Activated effector memory CD4-positive, alpha-beta T cell treated with anti-CD3 and anti-CD28 coated beads, Interleukin-2, amount 50 U/mL, for 16 hours (primary cell): ENCODE results near the gene CREB5.

Experiments used
- DNase-seq: peaks from one replicate; pipeline ENCODE4 v3.0.0-alpha.2; 2020

Gene CREB5

DNA sequence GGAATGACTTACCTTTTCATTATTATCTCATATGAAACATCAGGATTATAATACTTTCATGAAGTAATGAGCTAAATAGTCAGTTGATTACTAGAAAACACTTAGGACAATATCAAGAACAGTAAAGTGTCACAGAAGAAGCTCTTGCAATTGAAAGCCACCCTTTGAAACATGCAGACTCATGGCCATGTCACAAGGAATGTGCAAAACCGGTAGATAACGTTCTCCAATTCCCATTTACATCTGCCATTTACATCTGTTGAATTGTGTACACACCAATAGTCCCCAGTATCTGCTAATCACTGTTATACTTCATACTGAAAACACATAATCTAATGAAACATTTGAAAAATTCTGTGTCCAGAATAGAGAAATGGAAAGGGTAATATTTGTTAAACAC, 237.5 kb downstream of the CREB5 start:
- DNase-seq = no peak

GRCh38 chr7:28654110-28654509, 241.8 kb downstream of the CREB5 start:
- DNase-seq = no peak

DNA sequence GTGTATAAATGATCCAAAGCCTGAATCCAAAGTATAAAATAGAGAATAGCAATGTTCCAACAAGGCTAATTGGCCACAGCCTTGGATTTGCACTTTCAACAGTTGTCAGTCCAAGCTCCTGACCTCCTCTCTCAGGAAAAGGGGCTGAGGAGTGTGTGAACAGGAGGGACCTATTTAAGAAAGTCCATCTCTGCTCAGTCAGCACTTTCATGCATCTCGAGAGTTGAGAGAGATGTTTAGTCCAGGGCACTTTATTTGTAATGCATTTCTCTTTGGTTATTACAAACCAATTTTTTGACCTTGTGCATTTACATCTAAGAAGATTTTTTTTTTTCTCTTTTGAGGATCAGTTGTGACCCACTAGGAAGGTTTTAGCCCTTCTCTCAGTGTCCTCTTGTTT, 244.2 kb downstream of the CREB5 start:
- DNase-seq = no peak

DNA sequence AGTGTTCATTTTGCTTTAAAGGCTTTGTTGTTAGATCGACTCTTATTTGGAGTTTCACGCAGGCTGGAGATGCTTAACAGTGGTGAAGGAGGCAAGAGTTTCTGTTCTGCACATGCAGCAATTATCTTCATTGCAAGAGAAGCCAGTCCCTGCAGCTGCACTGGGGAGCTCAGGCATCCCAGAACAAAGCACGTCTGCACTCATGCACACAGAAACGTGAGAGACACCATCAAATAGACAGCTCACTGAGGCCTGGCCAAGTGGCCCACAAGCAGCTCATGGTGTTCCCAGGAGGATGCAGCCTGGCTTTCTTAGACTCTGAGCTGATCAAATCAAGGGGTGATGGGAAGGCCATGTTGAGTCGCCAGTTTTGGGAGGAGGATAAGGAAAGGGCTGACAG, 246.1 kb downstream of the CREB5 start:
- DNase-seq = no peak

DNA sequence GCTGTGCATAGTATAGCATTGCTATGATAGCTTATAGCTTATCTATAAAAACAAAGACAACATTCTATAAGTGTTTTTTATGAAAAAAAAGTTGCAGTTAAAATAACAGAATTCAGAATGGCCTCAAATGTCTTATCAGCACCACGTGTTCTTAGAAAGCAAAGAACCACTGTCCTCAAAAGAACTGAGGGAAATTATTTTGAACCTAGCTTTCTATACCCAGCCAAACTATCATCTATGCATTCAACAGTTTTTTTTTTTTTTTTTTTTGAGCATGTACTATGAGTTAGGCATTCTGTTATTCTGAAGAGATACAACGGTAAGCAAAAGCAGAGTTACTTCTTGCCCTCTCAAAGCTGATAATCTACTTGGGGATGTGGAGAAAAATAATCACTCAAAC, 247.8 kb downstream of the CREB5 start:
- no peak for DNase-seq

GRCh38 chr7:28661826-28662595, 249.7 kb downstream of the CREB5 start:
- no peak for DNase-seq

GRCh38 chr7:28666154-28666553, 253.8 kb downstream of the CREB5 start:
- DNase-seq = no peak

GRCh38 chr7:28668085-28668484, 255.8 kb downstream of the CREB5 start:
- DNase-seq = no peak

- no peak for DNase-seq
These were observed 257.0 kb downstream of the CREB5 start for GRCh38 chr7:28669330-28669729.

DNA sequence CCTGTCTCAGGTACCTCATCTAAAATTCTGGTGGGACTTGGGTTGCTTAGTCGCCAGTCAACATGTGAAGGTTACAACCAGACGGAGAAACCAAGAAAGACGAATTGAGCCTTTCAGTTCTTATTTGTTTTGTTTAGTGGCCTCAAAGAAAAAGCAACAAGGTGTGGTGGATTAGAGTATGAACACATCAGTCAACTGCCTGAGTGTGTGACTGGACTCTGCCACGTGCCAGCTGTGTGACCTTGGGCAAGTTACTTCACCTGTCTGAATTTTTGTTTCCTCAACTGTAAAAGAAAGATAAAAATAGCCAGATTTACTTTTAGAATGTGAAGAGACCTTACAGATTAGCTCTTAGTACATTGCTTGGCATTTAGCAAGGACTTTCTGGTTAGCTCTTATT, 259.2 kb downstream of the CREB5 start:
- no peak for DNase-seq

GRCh38 chr7:28672397-28672797, 260.1 kb downstream of the CREB5 start:
- DNase-seq = no peak

DNA sequence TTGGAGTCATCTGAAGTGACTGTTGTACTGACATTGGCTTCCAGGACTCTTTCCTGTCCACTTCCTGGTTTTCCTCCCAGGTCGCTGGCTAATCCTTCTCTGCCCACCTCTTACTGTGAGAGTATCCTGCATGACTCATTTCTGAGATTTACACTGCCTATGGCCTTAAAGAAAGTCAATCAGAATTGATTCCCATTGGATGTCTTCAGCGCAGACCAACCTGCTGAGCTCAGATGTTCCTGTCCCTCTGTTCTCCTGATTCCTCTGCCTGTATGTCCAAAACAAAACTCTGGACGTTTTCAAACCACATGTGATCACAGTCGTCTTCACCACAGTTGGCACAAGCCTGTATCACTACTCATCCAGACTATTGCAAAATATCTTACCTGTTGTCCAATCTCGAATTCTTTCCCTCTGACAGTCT, 262.1 kb downstream of the CREB5 start:
- DNase-seq = no peak

GRCh38 chr7:28675429-28675828, 263.1 kb downstream of the CREB5 start:
- DNase-seq = no peak

GRCh38 chr7:28677668-28678067, 265.4 kb downstream of the CREB5 start:
- DNase-seq = no peak

DNA sequence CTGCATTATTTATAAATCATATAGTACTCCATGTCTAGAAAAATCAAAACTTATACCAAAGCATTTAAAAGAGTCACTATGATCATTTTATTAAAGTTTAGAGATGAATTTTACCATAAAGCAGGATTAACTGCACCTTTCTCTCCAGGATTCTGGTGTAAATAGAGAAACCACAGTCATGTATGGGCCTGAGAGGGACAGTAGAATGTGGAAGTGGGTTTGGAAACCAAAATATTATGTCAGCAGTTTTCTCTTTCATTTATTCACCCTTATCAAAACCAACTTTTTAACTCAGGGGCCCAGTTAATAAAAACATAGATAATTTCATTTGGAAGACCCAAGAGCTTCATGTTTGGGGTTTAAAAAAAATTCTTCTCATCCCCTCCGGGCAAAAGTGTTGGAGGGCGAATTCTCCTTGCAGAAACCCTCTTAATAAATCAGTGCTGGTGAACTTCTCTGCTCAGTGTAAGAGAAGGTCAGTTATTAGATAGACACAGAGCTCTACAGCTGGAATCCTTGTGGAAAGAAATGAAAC, 266.2 kb downstream of the CREB5 start:
- DNase-seq = no peak

- no peak for DNase-seq
These were observed 269.5 kb downstream of the CREB5 start for GRCh38 chr7:28681693-28682310.

DNA sequence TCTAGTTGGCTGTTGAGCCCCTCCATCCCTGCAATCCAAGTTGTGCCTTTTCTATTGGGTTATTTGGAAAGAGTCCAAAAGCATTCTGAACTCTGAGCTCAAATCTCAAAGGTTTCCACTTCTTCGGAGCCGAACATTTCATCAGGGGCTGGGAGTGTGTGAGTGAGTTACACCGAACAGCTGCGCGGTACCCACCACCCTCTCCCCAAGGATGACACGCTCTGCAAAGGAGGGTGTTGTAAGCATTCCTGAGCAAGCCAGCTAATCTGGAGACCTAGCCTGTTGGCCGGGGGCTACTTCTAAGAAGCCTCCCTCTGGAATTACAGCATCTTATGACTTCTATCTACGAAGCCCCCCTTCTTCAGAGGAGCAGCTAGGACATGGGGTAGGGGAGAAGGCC, 270.5 kb downstream of the CREB5 start:
- no peak for DNase-seq

DNA sequence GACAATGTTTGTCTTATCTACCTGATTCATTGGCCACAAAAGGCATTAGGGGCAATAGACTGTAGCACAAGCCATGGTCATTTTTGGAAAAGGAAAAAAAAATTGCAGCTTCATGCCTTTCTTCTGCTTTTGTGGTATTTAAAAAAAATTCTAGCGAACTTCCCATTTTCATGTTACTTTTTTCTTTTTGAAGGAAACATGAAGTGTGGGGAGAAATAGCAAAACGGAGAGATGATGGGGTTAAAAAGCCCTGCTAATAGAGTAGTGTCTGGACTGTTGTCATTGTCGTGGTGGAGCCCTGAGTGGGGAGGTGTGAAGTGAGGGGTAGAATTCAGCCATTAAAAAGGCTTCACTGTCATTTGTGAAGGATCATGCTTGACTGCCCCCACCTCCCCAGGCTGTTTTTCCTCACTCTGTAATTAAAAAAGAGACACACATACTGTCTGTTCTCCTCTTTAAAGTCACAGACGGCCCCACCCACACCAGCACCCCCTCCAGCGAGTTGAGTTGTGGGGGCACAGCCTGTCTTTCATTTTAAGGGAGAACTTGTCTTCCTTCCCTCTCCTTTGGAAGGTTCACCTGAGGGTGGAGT, 272.4 kb downstream of the CREB5 start:
- no peak for DNase-seq

GRCh38 chr7:28685242-28685643, 272.9 kb downstream of the CREB5 start:
- no peak for DNase-seq

DNA sequence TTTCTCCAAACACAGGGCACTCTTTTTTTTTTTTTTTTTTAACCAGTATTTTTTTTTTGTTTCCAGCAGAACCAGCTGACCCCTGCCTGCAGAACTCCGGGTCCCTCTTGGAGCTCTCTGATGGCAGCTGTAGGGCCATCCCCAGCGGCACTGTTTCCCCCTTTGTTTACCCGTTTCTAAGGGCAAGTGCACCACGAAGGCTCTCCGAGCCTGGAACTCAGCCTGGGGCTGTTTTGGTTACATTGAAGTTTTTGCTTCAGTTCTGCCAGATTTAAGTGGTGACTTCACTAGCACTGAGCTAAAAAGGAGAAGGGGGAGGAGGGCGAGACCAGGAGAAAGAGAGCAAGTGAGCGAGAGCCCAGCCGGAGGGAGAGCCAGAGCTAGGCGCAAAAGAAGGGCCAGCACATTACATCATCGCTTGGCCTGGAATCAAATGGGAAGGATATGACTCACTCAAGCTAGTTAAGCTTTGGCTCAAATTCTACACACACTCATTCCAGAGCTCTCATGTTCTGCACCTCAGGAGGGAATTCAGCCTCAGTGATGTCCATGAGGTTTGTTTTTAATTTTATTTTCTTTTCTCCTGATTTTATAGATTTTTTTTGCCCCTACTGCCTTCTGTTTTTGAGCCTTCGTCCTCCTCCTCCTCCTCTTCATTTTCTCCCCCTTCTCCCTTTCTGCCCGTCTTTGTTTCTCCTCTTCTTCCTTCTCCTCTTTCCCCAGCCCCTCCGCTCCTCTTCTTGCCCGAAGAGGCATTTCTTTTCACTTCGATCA, 273.5 kb downstream of the CREB5 start:
- no peak for DNase-seq

GRCh38 chr7:28686418-28686800, 274.1 kb downstream of the CREB5 start:
- DNase-seq = no peak

GRCh38 chr7:28687537-28687936, 275.2 kb downstream of the CREB5 start:
- no peak for DNase-seq

- no peak for DNase-seq
These were observed 275.9 kb downstream of the CREB5 start for GRCh38 chr7:28688174-28688573.
